Dedifferentiated amniotic fluid mesenchymal stem cell (primary cell): Measurements from ENCODE around the gene GABBR2.
"Not testable (repeated sequence)": the region's sequence is repeated elsewhere in the genome, so short reads cannot be mapped to it uniquely, and the experiment has no call there.

ENCODE experiments used
- DNase-seq: peaks from one replicate; pipeline ENCODE4 v3.0.0-alpha.2; 2016; ENCODE audit errors: extremely low spot score

Gene GABBR2

DNA sequence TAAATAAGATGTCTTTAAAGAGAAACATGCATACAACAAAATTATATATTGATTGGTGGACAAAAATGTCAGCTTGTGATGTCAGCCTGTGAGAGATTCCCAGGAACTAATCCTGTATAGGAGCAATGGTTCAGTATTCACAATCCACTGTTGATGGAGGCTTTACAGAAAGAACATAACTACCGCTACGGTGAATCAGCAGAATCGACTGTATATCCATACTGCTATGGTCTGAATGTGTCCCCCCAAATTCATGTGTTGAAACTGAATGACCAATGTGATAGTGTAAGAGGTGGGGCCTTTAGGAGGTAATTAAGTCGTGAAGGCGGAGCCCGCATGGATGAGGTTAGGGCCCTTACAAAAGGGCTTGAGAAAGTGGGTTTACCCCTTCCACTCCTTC is 412.9 kb downstream of the GABBR2 start:
- no peak for DNase-seq

GRCh38 chr9:98291820-98292219 is 416.9 kb downstream of the GABBR2 start:
- no peak for DNase-seq

- no peak for DNase-seq
Measured at GRCh38 chr9:98290411-98290810, 418.3 kb downstream of the GABBR2 start.

- DNase-seq, result no peak
Measured at GRCh38 chr9:98289614-98290201, 419.0 kb downstream of the GABBR2 start.

GRCh38 chr9:98288881-98289280 is 419.9 kb downstream of the GABBR2 start:
- no peak for DNase-seq

DNA sequence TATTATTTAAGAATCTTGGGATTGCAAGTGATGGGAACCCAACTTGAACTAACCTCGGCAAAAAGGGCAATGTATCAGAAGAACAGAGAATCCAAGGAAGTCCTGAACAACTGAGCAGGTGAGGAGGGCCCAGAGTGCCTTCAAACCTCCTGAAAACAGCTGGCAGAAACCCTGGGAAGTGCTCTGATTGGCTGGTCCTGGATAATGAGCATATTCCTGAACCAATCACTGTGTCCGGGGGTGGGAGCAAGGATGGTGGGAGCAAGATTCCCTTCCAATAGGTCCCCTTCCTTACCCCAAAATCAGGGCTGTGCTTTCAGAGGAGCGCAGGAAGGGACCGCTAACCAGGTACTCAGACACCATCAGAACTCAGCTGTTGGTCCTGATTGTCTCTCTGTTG is 421.4 kb downstream of the GABBR2 start:
- no peak for DNase-seq

DNA sequence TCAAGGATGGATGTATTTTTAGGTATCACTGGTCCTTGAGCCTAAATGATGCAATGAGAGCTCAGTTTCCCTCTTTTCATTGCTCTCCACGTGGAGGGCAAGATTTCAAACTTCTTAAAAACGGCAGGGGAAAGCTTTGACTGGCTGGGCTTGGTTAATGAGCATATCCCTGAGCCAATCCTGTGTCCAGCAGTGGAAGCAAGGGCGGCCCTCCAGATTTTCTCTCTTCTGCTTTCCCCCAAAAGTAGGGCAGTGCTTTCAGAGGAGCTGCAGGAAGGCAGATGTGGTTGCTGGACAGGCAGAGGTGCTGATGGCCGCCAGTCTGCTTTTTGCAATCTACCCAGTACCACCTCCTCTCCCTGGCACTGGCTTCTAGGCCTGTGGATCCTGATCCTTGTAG is 423.3 kb downstream of the GABBR2 start:
- no peak for DNase-seq

DNA sequence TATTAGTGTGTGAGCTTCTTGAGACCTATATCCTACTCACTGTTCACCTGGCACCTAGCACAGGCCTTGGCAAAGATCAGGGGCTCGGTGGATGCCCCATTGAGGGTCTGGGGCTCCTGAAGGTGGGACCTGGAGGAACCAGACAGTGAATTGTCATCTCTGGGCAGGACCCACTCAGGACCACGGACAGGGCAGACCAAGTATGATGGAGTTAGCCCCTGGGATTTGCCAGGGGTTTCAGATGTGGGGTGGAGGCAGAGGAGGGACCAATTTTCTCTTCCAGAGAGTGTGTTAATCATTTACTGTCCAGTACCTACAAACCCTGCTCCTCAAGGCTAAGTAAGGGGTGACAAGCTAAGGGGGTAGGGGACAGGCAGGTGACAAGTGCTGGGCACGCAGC is 424.0 kb downstream of the GABBR2 start:
- no peak for DNase-seq

DNA sequence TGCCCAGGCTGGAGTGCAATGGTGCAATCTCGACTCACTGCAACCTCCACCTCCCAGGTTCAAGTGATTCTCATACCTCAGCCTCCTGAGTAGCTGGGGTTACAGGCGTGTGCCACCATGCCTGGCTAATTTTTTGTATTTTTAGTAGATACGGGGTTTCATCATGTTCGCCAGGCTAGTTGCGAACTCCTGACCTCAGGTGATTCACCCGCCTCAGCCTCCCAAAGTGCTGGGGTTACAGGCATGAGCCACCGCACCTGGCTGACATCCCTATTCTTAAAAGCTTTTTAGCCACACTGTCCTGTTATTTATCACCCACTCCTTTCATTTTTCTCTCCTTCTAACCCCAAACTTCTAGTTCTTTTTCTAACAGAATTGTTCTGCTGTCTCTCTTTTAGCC is 425.6 kb downstream of the GABBR2 start:
- DNase-seq, result not testable (repeated sequence)

GRCh38 chr9:98281281-98281680 is 427.5 kb downstream of the GABBR2 start:
- no peak for DNase-seq

GRCh38 chr9:98280574-98280973 is 428.2 kb downstream of the GABBR2 start:
- DNase-seq, result no peak

- no peak for DNase-seq
Measured at GRCh38 chr9:98280162-98280561, 428.6 kb downstream of the GABBR2 start.

DNA sequence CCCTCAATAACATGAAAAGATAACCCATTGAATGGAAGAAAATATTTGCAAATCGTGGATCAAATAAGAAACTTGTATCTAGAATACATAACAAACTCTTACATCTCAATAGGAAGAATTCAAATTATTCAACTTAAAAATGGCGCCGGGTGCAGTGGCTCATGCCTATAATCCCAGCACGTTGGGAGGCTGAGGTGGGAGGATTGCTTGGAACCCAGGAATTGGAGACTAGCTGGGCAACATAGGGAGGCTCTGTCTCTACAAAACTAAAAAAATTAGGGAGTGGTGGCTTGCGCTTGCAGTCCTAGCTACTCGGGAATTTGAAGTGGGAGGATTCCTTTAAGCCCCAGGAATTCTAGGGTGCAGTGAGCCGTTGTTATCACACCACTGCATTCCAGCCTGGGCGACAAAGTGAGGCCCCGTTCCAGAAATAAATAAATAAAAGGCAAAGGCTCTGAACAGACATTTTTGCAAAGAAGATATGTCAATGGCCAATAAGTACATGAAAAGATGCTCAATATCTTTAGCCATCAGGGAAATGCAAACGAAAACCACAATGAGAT is 431.7 kb downstream of the GABBR2 start:
- no peak for DNase-seq

DNA sequence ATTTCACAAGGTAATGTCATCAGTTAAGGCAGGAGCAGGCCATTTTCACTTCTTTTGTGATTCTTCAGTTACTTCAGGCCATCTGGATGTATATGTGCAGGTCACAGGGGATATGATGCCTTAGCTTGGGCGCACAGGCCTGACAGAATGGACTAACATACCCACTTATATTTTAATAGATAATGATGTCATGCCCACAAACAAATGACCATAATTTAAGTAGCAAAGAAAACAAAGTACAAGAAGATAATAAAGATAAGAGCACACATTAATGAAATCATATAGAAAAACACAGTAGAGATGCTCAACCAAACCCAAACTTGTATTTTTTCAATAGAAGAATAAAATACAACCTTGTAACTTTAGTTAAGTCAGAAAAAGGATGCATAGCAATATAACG is 433.6 kb downstream of the GABBR2 start:
- no peak for DNase-seq

DNA sequence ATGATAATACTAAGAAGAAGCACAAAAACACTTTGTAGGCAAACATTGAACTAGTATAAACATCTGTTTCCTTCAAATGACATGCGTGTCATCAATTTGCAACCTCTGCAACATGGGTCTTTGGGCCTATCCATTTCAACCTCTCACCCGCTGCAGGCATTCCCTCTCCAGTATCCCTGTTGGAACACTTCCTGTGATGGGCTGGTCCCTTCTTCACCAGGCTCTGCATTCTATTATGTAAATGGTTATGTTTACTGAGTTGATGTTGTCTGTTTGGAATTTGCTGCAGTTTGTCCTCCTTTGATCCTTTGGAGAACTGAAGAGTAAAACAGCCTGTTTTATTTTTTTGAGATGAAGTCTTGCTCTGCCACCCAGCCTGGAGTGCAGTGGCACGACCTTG is 436.7 kb downstream of the GABBR2 start:
- DNase-seq, result no peak

DNA sequence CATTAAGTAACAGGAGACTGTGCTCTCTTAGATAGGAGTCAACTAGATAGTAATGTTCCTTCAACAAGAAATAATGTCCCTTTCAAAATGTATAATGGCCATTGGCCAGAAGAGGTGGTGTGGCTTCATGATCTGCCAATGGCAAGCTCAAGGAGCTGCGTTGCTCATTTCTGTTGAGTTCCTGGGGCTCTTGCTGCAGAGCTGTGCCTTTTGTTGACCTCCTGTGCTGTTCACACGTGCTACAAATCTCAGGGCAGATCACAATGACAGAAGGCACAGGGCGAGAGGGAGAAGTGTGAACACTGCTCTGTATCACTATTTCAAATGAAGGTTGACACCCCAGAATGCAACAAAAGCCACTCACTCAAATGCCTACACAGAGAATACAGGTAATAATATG is 437.3 kb downstream of the GABBR2 start:
- DNase-seq, result no peak

DNA sequence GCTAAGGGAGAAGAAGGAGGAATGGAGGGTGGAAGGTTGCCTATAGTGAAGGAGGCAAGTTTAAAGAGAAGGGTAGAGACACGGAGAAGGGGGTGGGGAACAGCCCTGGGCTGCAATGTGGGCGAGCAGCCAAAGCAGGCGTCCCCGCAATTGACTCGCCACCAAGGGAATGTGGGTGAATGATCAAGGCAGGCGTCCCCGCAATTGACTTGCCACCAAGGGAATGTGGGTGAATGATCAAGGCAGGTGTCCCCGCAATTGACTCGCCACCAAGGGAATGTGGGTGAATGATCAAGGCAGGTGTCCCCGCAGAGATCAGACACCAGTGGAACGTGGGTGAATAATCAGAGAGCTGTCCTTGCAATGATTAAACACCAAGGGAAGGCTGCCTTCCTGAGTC is 438.5 kb downstream of the GABBR2 start:
- DNase-seq, result not testable (repeated sequence)

DNA sequence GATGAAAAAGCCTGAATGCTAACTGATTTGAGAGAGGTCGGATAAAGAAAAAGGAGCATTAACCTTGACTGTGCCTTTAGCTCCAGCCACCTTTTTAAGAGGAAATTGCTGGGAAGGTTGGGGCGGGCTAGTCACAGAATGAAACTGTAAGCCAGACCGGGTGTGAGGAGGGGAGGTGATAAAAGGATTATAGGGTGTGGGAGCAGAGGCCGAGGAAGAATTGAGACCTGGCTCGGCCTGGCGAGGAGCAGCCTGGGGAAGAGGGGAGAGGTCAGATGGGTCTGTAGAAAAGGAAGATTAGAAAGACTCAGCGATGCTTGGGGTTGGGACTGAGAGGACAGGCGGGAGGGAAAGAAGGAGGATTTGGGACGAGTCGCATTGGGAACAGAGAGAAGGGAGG is 439.1 kb downstream of the GABBR2 start:
- DNase-seq, result not testable (repeated sequence)

- DNase-seq, result not testable (repeated sequence)
Measured at GRCh38 chr9:98267556-98267955, 441.2 kb downstream of the GABBR2 start.

DNA sequence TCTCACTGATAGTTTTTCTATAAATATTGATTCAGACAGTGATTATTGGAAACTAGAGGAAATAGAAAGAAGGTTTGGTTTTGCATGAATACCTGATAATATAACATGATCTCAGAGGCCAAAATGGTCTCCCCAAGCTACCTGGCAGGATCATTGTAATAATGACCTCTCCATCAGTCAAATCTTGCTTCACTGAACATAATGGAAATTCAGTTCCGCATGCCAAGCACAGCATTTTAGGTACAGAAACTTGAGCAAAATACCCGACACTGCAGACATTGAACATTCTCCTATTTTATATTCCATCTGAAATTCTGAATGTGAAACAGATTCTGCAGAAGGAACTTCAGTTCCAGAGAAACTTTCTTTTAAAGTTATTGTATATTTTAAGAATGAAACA is 444.2 kb downstream of the GABBR2 start:
- DNase-seq, result no peak

DNA sequence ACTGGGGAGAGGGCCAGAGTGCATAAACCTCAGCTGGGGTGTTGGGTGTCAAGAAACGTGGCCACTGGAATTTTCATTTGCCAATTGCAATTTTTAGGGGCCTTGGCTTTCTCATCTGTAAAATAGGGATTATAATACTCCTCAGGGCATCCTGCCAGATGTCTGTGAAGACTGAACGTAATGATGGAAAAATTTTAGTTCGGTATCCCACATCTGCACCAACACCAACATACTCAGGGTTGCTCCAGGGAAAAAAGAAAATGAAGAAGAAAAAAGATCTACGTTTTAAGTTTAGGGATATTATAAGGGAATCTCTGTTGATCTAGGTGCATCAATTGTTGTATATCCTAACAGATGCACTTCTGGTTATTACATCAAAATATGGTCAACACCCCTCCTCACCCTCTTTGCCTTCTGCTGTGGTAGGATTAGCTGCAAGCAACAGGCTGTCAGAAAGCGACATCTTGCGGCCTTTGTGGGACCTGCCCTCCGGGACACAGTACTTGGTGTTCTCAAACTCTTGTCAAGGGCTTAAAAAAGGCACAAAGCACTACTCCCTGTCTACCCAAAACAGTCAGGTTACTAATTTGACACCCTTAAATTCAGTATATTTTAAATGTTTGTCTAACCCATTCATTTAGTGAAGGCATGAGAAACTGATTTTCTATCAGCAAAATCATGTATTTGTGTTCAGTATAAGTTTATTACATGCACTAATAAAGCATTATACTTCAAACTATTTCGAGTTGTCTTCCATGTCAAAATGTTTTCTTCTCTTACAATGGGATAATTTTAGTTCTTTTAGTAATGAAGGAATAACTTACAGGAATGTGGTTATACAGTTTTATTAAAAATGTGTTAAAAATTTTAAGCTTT is 445.0 kb downstream of the GABBR2 start:
- DNase-seq, result peak; percentile 86

- no peak for DNase-seq
Measured at GRCh38 chr9:98263080-98263479, 445.7 kb downstream of the GABBR2 start.

- DNase-seq, result no peak
Measured at GRCh38 chr9:98262056-98262455, 446.7 kb downstream of the GABBR2 start.
